ENCODE measurements around the gene RIMKLA. TPM values are rescaled to one million over a fixed set of nuclear protein-coding genes. Genes with fewer than 3 reads are reported as not detected.

RIMKLA gene
- total and polyA plus RNA-seq, 2 of the 13 experiments (the other 11 are each of a cell fraction or from before 2014, with no cell fraction given) = 2.5 to 3.8 TPM

DNA sequence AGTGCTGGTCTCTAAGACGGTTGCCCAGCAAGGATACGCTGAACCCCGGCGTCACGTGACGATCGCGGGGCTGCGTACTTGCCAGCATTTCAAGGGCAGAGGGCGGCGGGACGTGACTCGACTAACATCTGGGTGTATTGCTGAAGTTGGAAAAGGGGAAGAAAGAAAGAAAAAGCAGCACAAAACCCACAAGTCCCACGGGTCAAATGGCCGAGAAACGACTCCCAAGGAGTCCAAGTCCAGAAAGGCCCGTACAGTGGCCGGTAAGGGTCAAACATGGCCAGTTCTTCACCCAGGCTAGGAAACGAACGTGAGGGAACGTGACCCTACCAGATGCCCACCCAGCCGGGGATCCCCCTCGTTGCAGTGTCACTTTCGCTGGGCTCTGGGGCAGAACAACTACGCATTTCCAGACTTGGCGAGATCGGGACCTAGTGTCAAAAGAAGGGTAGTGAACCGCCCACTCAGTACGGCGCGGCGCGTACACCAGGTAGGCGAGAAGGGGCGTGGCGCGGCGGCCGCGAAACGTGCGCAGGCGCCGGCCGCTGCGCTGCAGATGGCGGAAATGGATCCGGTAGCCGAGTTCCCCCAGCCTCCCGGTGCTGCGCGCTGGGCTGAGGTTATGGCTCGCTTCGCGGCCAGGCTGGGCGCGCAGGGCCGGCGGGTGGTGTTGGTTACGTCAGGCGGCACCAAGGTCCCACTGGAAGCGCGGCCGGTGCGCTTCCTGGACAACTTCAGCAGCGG, 75.6 kb downstream of the RIMKLA start, which contains the start of the genes PPCS and ZMYND12 (continued):
- TF ChIP-seq ZBTB20 (CRISPR knock-in tag; IDR thresholded peaks at IDR 0.05; ENCODE audit: borderline replicate concordance, low read depth) (peak; percentile 29; the same call in 1 of the 2 replicates), ZNF333 (CRISPR knock-in tag; IDR thresholded peaks at IDR 0.05; ENCODE audit: borderline replicate concordance) (peak; percentile 68; the same call in 1 of the 2 replicates), PAXIP1 (CRISPR knock-in tag; conservative IDR thresholded peaks at IDR 0.05) (no peak), ZSCAN29 (CRISPR knock-in tag; conservative IDR thresholded peaks at IDR 0.05) (no peak), TAF15 (IDR thresholded peaks at IDR 0.05; ENCODE audit: low read depth, low read length, poor library complexity, severe bottlenecking) (peak; percentile 74), NR2F6 (IDR thresholded peaks at IDR 0.05) (no peak), NR2F6 (CRISPR knock-in tag; IDR thresholded peaks at IDR 0.05) (no peak), HOXA9 (CRISPR knock-in tag; IDR thresholded peaks at IDR 0.05; ENCODE audit: borderline replicate concordance) (no peak), ZNF572 (CRISPR knock-in tag; IDR thresholded peaks at IDR 0.05) (no peak; the same call in 1 of the 2 replicates), ZNF777 (CRISPR knock-in tag; IDR thresholded peaks at IDR 0.05) (peak; percentile 67), CREB1 (IDR thresholded peaks at IDR 0.05) (peak; percentile 30; the same call in 1 of the 2 replicates), CREB1 (CRISPR knock-in tag; IDR thresholded peaks at IDR 0.05) (peak; percentile 58; the same call in 1 of the 2 replicates), ASH2L (IDR thresholded peaks at IDR 0.05; ENCODE audit: insufficient read length, low read depth, low read length) (peak; percentile 88), FOXC1 (CRISPR knock-in tag; IDR thresholded peaks at IDR 0.05; ENCODE audit: borderline replicate concordance) (no peak), FOXM1 (CRISPR knock-in tag; IDR thresholded peaks at IDR 0.05) (peak; percentile 6; the same call in 1 of the 2 replicates), NCOA5 (CRISPR knock-in tag; IDR thresholded peaks at IDR 0.05) (no peak), TOPORS (CRISPR knock-in tag; IDR thresholded peaks at IDR 0.05) (no peak), BCL6 (CRISPR knock-in tag; IDR thresholded peaks at IDR 0.05) (peak; percentile 15; the same call in 1 of the 2 replicates), MTA3 (CRISPR knock-in tag; IDR thresholded peaks at IDR 0.05) (no peak), SATB2 (CRISPR knock-in tag; IDR thresholded peaks at IDR 0.05) (no peak), ZNF292 (CRISPR knock-in tag; IDR thresholded peaks at IDR 0.05; ENCODE audit: borderline replicate concordance, low read depth) (no peak), ZNF207 (IDR thresholded peaks at IDR 0.05; ENCODE audit: borderline replicate concordance) (no peak), PHB2 (IDR thresholded peaks at IDR 0.05; ENCODE audit: partially characterized antibody) (no peak), ZNF619 (CRISPR knock-in tag; IDR thresholded peaks at IDR 0.05) (no peak; the same call in 1 of the 2 replicates)
- TF ChIP-seq, protein P1, sequence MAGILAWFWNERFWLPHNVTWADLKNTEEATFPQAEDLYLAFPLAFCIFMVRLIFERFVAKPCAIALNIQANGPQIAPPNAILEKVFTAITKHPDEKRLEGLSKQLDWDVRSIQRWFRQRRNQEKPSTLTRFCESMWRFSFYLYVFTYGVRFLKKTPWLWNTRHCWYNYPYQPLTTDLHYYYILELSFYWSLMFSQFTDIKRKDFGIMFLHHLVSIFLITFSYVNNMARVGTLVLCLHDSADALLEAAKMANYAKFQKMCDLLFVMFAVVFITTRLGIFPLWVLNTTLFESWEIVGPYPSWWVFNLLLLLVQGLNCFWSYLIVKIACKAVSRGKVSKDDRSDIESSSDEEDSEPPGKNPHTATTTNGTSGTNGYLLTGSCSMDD (CRISPR knock-in tag; IDR thresholded peaks at IDR 0.05) = no peak
- TF ChIP-seq, protein P2, sequence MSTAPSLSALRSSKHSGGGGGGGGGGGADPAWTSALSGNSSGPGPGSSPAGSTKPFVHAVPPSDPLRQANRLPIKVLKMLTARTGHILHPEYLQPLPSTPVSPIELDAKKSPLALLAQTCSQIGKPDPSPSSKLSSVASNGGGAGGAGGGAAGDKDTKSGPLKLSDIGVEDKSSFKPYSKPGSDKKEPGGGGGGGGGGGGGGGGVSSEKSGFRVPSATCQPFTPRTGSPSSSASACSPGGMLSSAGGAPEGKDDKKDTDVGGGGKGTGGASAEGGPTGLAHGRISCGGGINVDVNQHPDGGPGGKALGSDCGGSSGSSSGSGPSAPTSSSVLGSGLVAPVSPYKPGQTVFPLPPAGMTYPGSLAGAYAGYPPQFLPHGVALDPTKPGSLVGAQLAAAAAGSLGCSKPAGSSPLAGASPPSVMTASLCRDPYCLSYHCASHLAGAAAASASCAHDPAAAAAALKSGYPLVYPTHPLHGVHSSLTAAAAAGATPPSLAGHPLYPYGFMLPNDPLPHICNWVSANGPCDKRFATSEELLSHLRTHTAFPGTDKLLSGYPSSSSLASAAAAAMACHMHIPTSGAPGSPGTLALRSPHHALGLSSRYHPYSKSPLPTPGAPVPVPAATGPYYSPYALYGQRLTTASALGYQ (CRISPR knock-in tag; IDR thresholded peaks at IDR 0.05) = no peak

Measured in HepG2 (cell line).